WTC11 (cell line): ENCODE measurements around the gene C1QTNF9B.

Experiments used
- ATF2 ChIP-seq: sonication (generic); formaldehyde crosslinking; IDR thresholded peaks from 2 replicates; pipeline ENCODE4 v1.8.1; 2022; ENCODE audit warnings: low read depth, missing genetic modification reagents, borderline replicate concordance
- CBFB ChIP-seq: sonication (generic); formaldehyde crosslinking; IDR thresholded peaks from 2 replicates; pipeline ENCODE4 v1.8.1; 2022; ENCODE audit warnings: mild to moderate bottlenecking, low read depth, missing genetic modification reagents
- CREB1 ChIP-seq: sonication (generic); formaldehyde crosslinking; IDR thresholded peaks from 2 replicates; pipeline ENCODE4 v1.8.0; 2023; ENCODE audit warnings: mild to moderate bottlenecking, missing genetic modification reagents
- CTCF ChIP-seq: fragments of 200-600 bp; IDR thresholded peaks from 2 replicates; pipeline ENCODE4 v1.8.0; 2022; ENCODE audit warnings: antibody characterized with exemption
- E2F5 ChIP-seq: sonication (generic); formaldehyde crosslinking; IDR thresholded peaks from 2 replicates; pipeline ENCODE4 v1.8.1; 2022; ENCODE audit warnings: mild to moderate bottlenecking, moderate library complexity, missing genetic modification reagents
- JUN ChIP-seq: sonication (generic); formaldehyde crosslinking; IDR thresholded peaks from 2 replicates; pipeline ENCODE4 v1.8.0; 2023; ENCODE audit warnings: mild to moderate bottlenecking, missing genetic modification reagents
- NFYB ChIP-seq: sonication (generic); formaldehyde crosslinking; conservative IDR thresholded peaks from 2 replicates; pipeline ENCODE4 v1.8.0; 2022; ENCODE audit warnings: low read depth, missing genetic modification reagents
- NR2C2 ChIP-seq: sonication (generic); formaldehyde crosslinking; IDR thresholded peaks from 2 replicates; pipeline ENCODE4 v1.8.0; 2022; ENCODE audit warnings: mild to moderate bottlenecking, missing genetic modification reagents
- SMAD3 ChIP-seq: sonication (generic); formaldehyde crosslinking; IDR thresholded peaks from 2 replicates; pipeline ENCODE4 v1.8.0; 2022; ENCODE audit warnings: missing genetic modification reagents, mild to moderate bottlenecking, borderline replicate concordance
- ZNF512 ChIP-seq: sonication (generic); formaldehyde crosslinking; IDR thresholded peaks from 2 replicates; pipeline ENCODE4 v1.8.1; 2022; ENCODE audit warnings: missing genetic modification reagents, borderline replicate concordance
- TF ChIP-seq, protein P1 (sequence below): sonication (generic); formaldehyde crosslinking; conservative IDR thresholded peaks from 2 replicates; pipeline ENCODE4 v1.8.1; 2022; ENCODE audit warnings: mild to moderate bottlenecking, missing genetic modification reagents
- TF ChIP-seq, protein P2 (sequence below): sonication (generic); formaldehyde crosslinking; IDR thresholded peaks from 2 replicates; pipeline ENCODE4 v1.8.1; 2022; ENCODE audit warnings: low read depth, mild to moderate bottlenecking, moderate library complexity, missing genetic modification reagents, borderline replicate concordance
- TF ChIP-seq, protein P3 (sequence below): sonication (generic); formaldehyde crosslinking; IDR thresholded peaks from 2 replicates; pipeline ENCODE4 v1.8.0; 2023; ENCODE audit warnings: missing genetic modification reagents, mild to moderate bottlenecking, borderline replicate concordance
- TF ChIP-seq, protein P4 (sequence below): sonication (generic); formaldehyde crosslinking; IDR thresholded peaks from 2 replicates; pipeline ENCODE4 v1.8.1; 2023; ENCODE audit warnings: mild to moderate bottlenecking, missing genetic modification reagents, moderate library complexity

- TF ChIP-seq CTCF (no peak), JUN (CRISPR knock-in tag) (no peak), ZNF512 (CRISPR knock-in tag) (no peak), E2F5 (no peak), SMAD3 (CRISPR knock-in tag) (no peak), NR2C2 (CRISPR knock-in tag) (no peak), ATF2 (CRISPR knock-in tag) (no peak), NFYB (CRISPR knock-in tag) (no peak), CREB1 (CRISPR knock-in tag) (no peak), CBFB (CRISPR knock-in tag) (no peak)
- TF ChIP-seq, protein P1, sequence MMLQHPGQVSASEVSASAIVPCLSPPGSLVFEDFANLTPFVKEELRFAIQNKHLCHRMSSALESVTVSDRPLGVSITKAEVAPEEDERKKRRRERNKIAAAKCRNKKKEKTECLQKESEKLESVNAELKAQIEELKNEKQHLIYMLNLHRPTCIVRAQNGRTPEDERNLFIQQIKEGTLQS (CRISPR knock-in tag) = no peak
- TF ChIP-seq, protein P2, sequence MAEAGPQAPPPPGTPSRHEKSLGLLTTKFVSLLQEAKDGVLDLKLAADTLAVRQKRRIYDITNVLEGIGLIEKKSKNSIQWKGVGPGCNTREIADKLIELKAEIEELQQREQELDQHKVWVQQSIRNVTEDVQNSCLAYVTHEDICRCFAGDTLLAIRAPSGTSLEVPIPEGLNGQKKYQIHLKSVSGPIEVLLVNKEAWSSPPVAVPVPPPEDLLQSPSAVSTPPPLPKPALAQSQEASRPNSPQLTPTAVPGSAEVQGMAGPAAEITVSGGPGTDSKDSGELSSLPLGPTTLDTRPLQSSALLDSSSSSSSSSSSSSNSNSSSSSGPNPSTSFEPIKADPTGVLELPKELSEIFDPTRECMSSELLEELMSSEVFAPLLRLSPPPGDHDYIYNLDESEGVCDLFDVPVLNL = no peak
- TF ChIP-seq, protein P3, sequence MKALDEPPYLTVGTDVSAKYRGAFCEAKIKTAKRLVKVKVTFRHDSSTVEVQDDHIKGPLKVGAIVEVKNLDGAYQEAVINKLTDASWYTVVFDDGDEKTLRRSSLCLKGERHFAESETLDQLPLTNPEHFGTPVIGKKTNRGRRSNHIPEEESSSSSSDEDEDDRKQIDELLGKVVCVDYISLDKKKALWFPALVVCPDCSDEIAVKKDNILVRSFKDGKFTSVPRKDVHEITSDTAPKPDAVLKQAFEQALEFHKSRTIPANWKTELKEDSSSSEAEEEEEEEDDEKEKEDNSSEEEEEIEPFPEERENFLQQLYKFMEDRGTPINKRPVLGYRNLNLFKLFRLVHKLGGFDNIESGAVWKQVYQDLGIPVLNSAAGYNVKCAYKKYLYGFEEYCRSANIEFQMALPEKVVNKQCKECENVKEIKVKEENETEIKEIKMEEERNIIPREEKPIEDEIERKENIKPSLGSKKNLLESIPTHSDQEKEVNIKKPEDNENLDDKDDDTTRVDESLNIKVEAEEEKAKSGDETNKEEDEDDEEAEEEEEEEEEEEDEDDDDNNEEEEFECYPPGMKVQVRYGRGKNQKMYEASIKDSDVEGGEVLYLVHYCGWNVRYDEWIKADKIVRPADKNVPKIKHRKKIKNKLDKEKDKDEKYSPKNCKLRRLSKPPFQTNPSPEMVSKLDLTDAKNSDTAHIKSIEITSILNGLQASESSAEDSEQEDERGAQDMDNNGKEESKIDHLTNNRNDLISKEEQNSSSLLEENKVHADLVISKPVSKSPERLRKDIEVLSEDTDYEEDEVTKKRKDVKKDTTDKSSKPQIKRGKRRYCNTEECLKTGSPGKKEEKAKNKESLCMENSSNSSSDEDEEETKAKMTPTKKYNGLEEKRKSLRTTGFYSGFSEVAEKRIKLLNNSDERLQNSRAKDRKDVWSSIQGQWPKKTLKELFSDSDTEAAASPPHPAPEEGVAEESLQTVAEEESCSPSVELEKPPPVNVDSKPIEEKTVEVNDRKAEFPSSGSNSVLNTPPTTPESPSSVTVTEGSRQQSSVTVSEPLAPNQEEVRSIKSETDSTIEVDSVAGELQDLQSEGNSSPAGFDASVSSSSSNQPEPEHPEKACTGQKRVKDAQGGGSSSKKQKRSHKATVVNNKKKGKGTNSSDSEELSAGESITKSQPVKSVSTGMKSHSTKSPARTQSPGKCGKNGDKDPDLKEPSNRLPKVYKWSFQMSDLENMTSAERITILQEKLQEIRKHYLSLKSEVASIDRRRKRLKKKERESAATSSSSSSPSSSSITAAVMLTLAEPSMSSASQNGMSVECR (CRISPR knock-in tag) = no peak
- TF ChIP-seq, protein P4, sequence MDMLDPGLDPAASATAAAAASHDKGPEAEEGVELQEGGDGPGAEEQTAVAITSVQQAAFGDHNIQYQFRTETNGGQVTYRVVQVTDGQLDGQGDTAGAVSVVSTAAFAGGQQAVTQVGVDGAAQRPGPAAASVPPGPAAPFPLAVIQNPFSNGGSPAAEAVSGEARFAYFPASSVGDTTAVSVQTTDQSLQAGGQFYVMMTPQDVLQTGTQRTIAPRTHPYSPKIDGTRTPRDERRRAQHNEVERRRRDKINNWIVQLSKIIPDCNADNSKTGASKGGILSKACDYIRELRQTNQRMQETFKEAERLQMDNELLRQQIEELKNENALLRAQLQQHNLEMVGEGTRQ (CRISPR knock-in tag) = no peak
Observed at GRCh38 chr13:23945612-23946011, 48.3 kb upstream of the C1QTNF9B start.
